Left ventricle myocardium inferior (tissue), 1 donor: ENCODE measurements around the gene BTBD7. TPM values are rescaled to one million over a fixed set of nuclear protein-coding genes. Genes with fewer than 3 reads are reported as not detected.

ENCODE experiments used
- DNase-seq: peaks from one replicate; pipeline ENCODE4 v3.0.0-alpha.2; 2020
- H3K27ac ChIP-seq: fragments of 200-600 bp; replicated peaks from 2 replicates; pipeline ENCODE4 v1.8.0; 2021
- H3K27me3 ChIP-seq: fragments of 200-600 bp; 2 replicates; pipeline ENCODE4 v1.8.0; 2021; ENCODE audit warnings: low read depth
- H3K36me3 ChIP-seq: fragments of 200-600 bp; 2 replicates; pipeline ENCODE4 v1.8.0; 2021
- H3K4me1 ChIP-seq: fragments of 200-600 bp; 2 replicates; pipeline ENCODE4 v1.8.0; 2021
- H3K4me3 ChIP-seq: fragments of 200-600 bp; 2 replicates; pipeline ENCODE4 v1.8.0; 2021; ENCODE audit warnings: mild to moderate bottlenecking, moderate library complexity
- H3K9me3 ChIP-seq: fragments of 200-600 bp; replicated peaks from 2 replicates; pipeline ENCODE4 v1.8.0; 2021
- CTCF ChIP-seq: fragments of 200-600 bp; IDR thresholded peaks from 2 replicates; pipeline ENCODE4 v1.8.0; 2021; ENCODE audit warnings: antibody characterized with exemption, mild to moderate bottlenecking, borderline replicate concordance
- intact Hi-C: fragments of 100-400 bp; cut with micrococcal nuclease; formaldehyde crosslinking; loops from one replicate; pipeline ENCODE4 v1.11.0; 2022
- total RNA-seq: library from RNA; stranded (reverse); fragmentation: NEBNext Ultra II Directional; extraction: Animal tissue kit (Norgen Biotek cat#: 25700); gene quantifications from one replicate; pipeline ENCODE4 v1.2.1, GENCODE V29; 2021
- donor health status: DM: no; HTN: yes; CAD: no; lungs with severe emphysema.

Gene BTBD7
- total RNA-seq, 1 donor from 2014 or later: 20.2 TPM

- DNase-seq: no peak
- Histone ChIP-seq H3K36me3 (peaks cover 4% of the 10 kb centered on the region), H3K9me3 (no peaks in the 10 kb centered on the region), H3K27me3 (no peaks in the 10 kb centered on the region), H3K4me3 (no peak overlapping the region), H3K27ac (no peak overlapping the region), H3K4me1 (peaks cover 22% of the 10 kb centered on the region)
- intact Hi-C loops: no loop called here
- no peak for TF ChIP-seq CTCF
These were observed 61.7 kb downstream of the BTBD7 start for GRCh38 chr14:93271111-93271510.

- Histone ChIP-seq H3K4me1 (peaks cover 22% of the 10 kb centered on the region), H3K4me3 (no peak overlapping the region), H3K27me3 (no peaks in the 10 kb centered on the region), H3K9me3 (no peaks in the 10 kb centered on the region), H3K36me3 (no peaks in the 10 kb centered on the region), H3K27ac (no peak overlapping the region)
- TF ChIP-seq CTCF: no peak
- intact Hi-C loops: no loop called here
- DNase-seq: no peak
These were observed 63.3 kb downstream of the BTBD7 start for GRCh38 chr14:93269341-93270068.

- no peak for TF ChIP-seq CTCF
- no peak for DNase-seq
- no peak overlapping the region for H3K27ac ChIP-seq
These were observed 64.4 kb downstream of the BTBD7 start for GRCh38 chr14:93268406-93268805.

GRCh38 chr14:93267149-93267711, 65.6 kb downstream of the BTBD7 start:
- no peak overlapping the region for H3K4me3 ChIP-seq
- H3K27ac ChIP-seq: no peak overlapping the region
- no peaks in the 10 kb centered on the region for H3K9me3 ChIP-seq
- intact Hi-C loops: no loop called here
- H3K4me1 ChIP-seq: peaks cover 22% of the 10 kb centered on the region
- no peak for DNase-seq
- TF ChIP-seq CTCF: no peak
- peaks cover 18% of the 10 kb centered on the region for H3K36me3 ChIP-seq
- H3K27me3 ChIP-seq: no peaks in the 10 kb centered on the region

More at GRCh38 chr14:93268406-93268805, 64.4 kb downstream of the BTBD7 start:
- Histone ChIP-seq H3K4me3 (no peak overlapping the region), H3K9me3 (no peaks in the 10 kb centered on the region), H3K36me3 (peaks cover 6% of the 10 kb centered on the region), H3K27me3 (no peaks in the 10 kb centered on the region), H3K4me1 (peaks cover 22% of the 10 kb centered on the region)
- intact Hi-C loops: no loop called here

- Histone ChIP-seq H3K27me3 (no peaks in the 10 kb centered on the region), H3K9me3 (no peaks in the 10 kb centered on the region), H3K36me3 (peaks cover 29% of the 10 kb centered on the region), H3K4me3 (no peak overlapping the region), H3K4me1 (peaks cover 12% of the 10 kb centered on the region), H3K27ac (no peak overlapping the region)
- DNase-seq: no peak
- intact Hi-C loops: no loop called here
- no peak for TF ChIP-seq CTCF
These were observed 66.7 kb downstream of the BTBD7 start for GRCh38 chr14:93266127-93266526.
